Activated CD8-positive, alpha-beta memory T cell treated with anti-CD3 and anti-CD28 coated beads for 1 hour (primary cell): Measurements from ENCODE around the gene GOLGA6A.
"Not testable (repeated sequence)": the region's sequence is repeated elsewhere in the genome, so short reads cannot be mapped to it uniquely, and the experiment has no call there.

ENCODE experiments used
- DNase-seq, 2 donors: peaks; one replicate each; pipeline ENCODE4 v3.0.0-alpha.2; 2020; ENCODE audit warnings: low read depth in 1 of 2; ENCODE audit errors: extremely low read depth in 1 of 2

Gene GOLGA6A

GRCh38 chr15:74108611-74109010 lies 26.3 kb upstream of the GOLGA6A start:
- DNase-seq = not testable (repeated sequence)

- DNase-seq = no peak
These were observed 25.8 kb upstream of the GOLGA6A start for GRCh38 chr15:74108111-74108510.

- peak in 1 of 2 donors; percentile 29 for DNase-seq
These were observed 17.8 kb upstream of the GOLGA6A start for GRCh38 chr15:74099963-74100733.

- not testable (repeated sequence) for DNase-seq
These were observed 14.6 kb upstream of the GOLGA6A start for GRCh38 chr15:74096753-74097474.

- not testable (repeated sequence) for DNase-seq
These were observed 13.3 kb upstream of the GOLGA6A start for GRCh38 chr15:74095610-74096009.

GRCh38 chr15:74094567-74094966 lies 12.2 kb upstream of the GOLGA6A start:
- DNase-seq = not testable (repeated sequence)

- DNase-seq = not testable (repeated sequence)
These were observed 6.6 kb downstream of the GOLGA6A start for GRCh38 chr15:74075781-74076180.

- not testable (repeated sequence) for DNase-seq
These were observed 9.6 kb downstream of the GOLGA6A start for GRCh38 chr15:74072614-74073337.

GRCh38 chr15:74072132-74072531 lies 10.2 kb downstream of the GOLGA6A start:
- DNase-seq = not testable (repeated sequence)

- DNase-seq = not testable (repeated sequence)
These were observed 10.7 kb downstream of the GOLGA6A start for GRCh38 chr15:74071645-74072044.

GRCh38 chr15:74065684-74066411 lies 16.5 kb downstream of the GOLGA6A start:
- DNase-seq = peak in 1 of 2 donors; percentile 28

GRCh38 chr15:74064822-74065221 lies 17.5 kb downstream of the GOLGA6A start:
- not testable (repeated sequence) for DNase-seq

GRCh38 chr15:74064183-74064582 lies 18.2 kb downstream of the GOLGA6A start:
- not testable (repeated sequence) for DNase-seq

- not testable (repeated sequence) for DNase-seq
These were observed 18.8 kb downstream of the GOLGA6A start for GRCh38 chr15:74063425-74064146.

GRCh38 chr15:74062671-74063070 lies 19.7 kb downstream of the GOLGA6A start:
- DNase-seq = no peak

GRCh38 chr15:74062236-74062635 lies 20.1 kb downstream of the GOLGA6A start:
- DNase-seq = no peak

- DNase-seq = no peak
These were observed 22.1 kb downstream of the GOLGA6A start for GRCh38 chr15:74060251-74060650.

- DNase-seq = not testable (repeated sequence)
These were observed 23.1 kb downstream of the GOLGA6A start for GRCh38 chr15:74059050-74059833.

GRCh38 chr15:74056330-74056729 lies 26.0 kb downstream of the GOLGA6A start:
- DNase-seq = not testable (repeated sequence)
